HUES6 (cell line): ENCODE measurements around the gene LSM8.
"Not testable (repeated sequence)": the region's sequence is repeated elsewhere in the genome, so short reads cannot be mapped to it uniquely, and the experiment has no call there.

Experiments
- H3K27ac ChIP-seq: 2 replicates; pipeline ENCODE4 v1.7.0; 2013; ENCODE audit warnings: low read depth, mild to moderate bottlenecking, low read length, inconsistent platforms
- H3K27me3 ChIP-seq: 2 replicates; pipeline ENCODE4 v1.6.1; 2013; ENCODE audit warnings: low read length; ENCODE audit not compliant: control insufficient read depth, insufficient read depth
- H3K36me3 ChIP-seq: 2 replicates; pipeline ENCODE4 v1.6.1; 2013; ENCODE audit warnings: low read length; ENCODE audit not compliant: control insufficient read depth, insufficient read depth
- H3K4me1 ChIP-seq: 2 replicates; pipeline ENCODE4 v1.6.1; 2013; ENCODE audit warnings: low read length; ENCODE audit not compliant: control insufficient read depth, insufficient read depth
- H3K4me3 ChIP-seq: 2 replicates; pipeline ENCODE4 v1.5.1; 2013; ENCODE audit warnings: low read depth, low read length
- H3K9ac ChIP-seq: one replicate; pipeline ENCODE4 v1.6.1; 2013; ENCODE audit warnings: mild to moderate bottlenecking, low read length
- H3K9me3 ChIP-seq: 2 replicates; pipeline ENCODE4 v1.6.1; 2013; ENCODE audit warnings: low read depth, low read length; ENCODE audit not compliant: control insufficient read depth, insufficient read depth

The LSM8 gene

GRCh38 chr7:118240320-118240719 lies 56.4 kb downstream of the LSM8 start:
- H3K27me3 ChIP-seq, H3K4me1 ChIP-seq, H3K9me3 ChIP-seq, H3K36me3 ChIP-seq, H3K27ac ChIP-seq, H3K4me3 ChIP-seq, H3K9ac ChIP-seq: not testable (repeated sequence)
